ENCODE data around the gene TPD52L1. TPM values are rescaled to one million over a fixed set of nuclear protein-coding genes. Genes with fewer than 3 reads are reported as not detected.
A peak's percentile ranks its signal among the peaks of the same experiment; 100 is the strongest.

Gene TPD52L1
- total and polyA plus RNA-seq, 10 of the 15 experiments (the other 5 are each of a cell fraction or from before 2014, with no cell fraction given) = 0.03 to 2.6 (median 0.16) TPM; not detected in 3

- CTCF ChIA-PET = interaction anchor here (0.6 to 2.2 kb wide), 12 partner anchors 9 to 672 kb away, joined by 3 to 16 read pairs (median 4); no protein-coding TSS in a partner anchor
- no peak for FAIRE-seq
- RAD21 ChIA-PET (ENCODE audit: unreplicated experiment) = interaction anchor here (0.6 to 1.5 kb wide), 5 partner anchors 9 to 492 kb away, joined by 3 to 5 read pairs (median 3); no protein-coding TSS in a partner anchor
- no TSS peak for BruUV-seq (replicated peaks)
- Histone ChIP-seq H3K4me3 (peak within 1 kb of the TSS; percentile 74), H3K36me3 (ENCODE audit: control insufficient read depth in 2 of 2, insufficient read depth in 2 of 2, low read length in 1 of 2) (peaks cover under 1 to 9% of the 10 kb centered on the region in 2 experiments; a peak in 2 of 4 replicates), H2AFZ (ENCODE audit: control insufficient read depth, low read depth, low read length) (peak within 1 kb of the TSS; percentile 90), H3K79me2 (ENCODE audit: control insufficient read depth, insufficient read depth, low read length) (peaks cover 23% of the 10 kb centered on the region), H3K4me2 (ENCODE audit: control insufficient read depth, insufficient read depth) (peak within 1 kb of the TSS; percentile 58), H3K4me1 (ENCODE audit: control insufficient read depth, insufficient read depth, low read length) (no peaks in the 10 kb centered on the region), H3K9me3 (replicated peaks; ENCODE audit: control insufficient read depth, insufficient read depth, low read length) (no peaks in the 10 kb centered on the region), H3K27me3 (replicated peaks in 1 of 2; ENCODE audit: control insufficient read depth in 2 of 2, insufficient read depth in 2 of 2, low read length in 1 of 2) (peaks cover 0 to 3% of the 10 kb centered on the region in 2 experiments; a peak in 1 of 4 replicates), H3K27ac (ENCODE audit: control insufficient read depth, insufficient read depth) (peak within 1 kb of the TSS; percentile 82), H3K9ac (ENCODE audit: control insufficient read depth, insufficient read depth, low read length) (peak within 1 kb of the TSS; percentile 85), H4K20me1 (ENCODE audit: control insufficient read depth, insufficient read depth) (no peaks in the 10 kb centered on the region)
- SMC1A ChIA-PET (ENCODE audit: uncharacterized antibody, unreplicated experiment) = interaction anchor here (0.9 to 2.5 kb wide), 9 partner anchors 9 to 452 kb away, joined by 3 to 9 read pairs (median 5); no protein-coding TSS in a partner anchor
- in situ Hi-C loops (cut with MboI) = no loop called here
- DNase-seq (ENCODE audit: low read depth, low spot score) = no peak
- WGBS (ENCODE audit: insufficient coverage, insufficient replicate concordance, low lambda C conversion rate, missing lambda C conversion rate) = 7% methylated on average over 66 of the region's 67 CpGs
- POLR2A ChIA-PET = interaction anchor here (0.6 to 1.1 kb wide), 5 partner anchors 12 to 1189 kb away, joined by 3 to 8 read pairs (median 4); partner anchors contain the start of gene NCOA7
- ATAC-seq = peak; percentile 88
- intact Hi-C loops (cut with micrococcal nuclease; ENCODE audit: unreplicated experiment) = loop anchor here (10.0 kb wide), 1 partner anchor 427 kb away; no protein-coding TSS in a partner anchor
- TF ChIP-seq EED (IDR thresholded peaks at IDR 0.05; ENCODE audit: low read depth) (0 out of 2 replicates have a peak, but pooled peaks have one; percentile 18), EGR1 (IDR thresholded peaks at IDR 0.05; ENCODE audit: borderline replicate concordance in 1 of 2, low read depth in 2 of 2, low read length in 2 of 2) (peak in 1 of 2 experiments; percentile 52; a peak in 1 of 3 replicates), YY1 (IDR thresholded peaks at IDR 0.05; ENCODE audit: low read depth, low read length) (peak; percentile 68), HDGF (IDR thresholded peaks at IDR 0.05) (peak; percentile 94), MXI1 (IDR thresholded peaks at IDR 0.05; ENCODE audit: low read depth, low read length) (0 out of 2 replicates have a peak, but pooled peaks have one; percentile 12), MEF2A (IDR thresholded peaks at IDR 0.05; ENCODE audit: insufficient read depth, low read depth, low read length) (0 out of 2 replicates have a peak, but pooled peaks have one; percentile 1), LARP7 (IDR thresholded peaks at IDR 0.05) (peak; percentile 97), TAF1 (IDR thresholded peaks at IDR 0.05; ENCODE audit: borderline replicate concordance, low read depth, low read length) (peak; percentile 62; the same call in 1 of the 2 replicates), FOS (IDR thresholded peaks at IDR 0.05; ENCODE audit: borderline replicate concordance, extremely low read depth, insufficient read length) (no peak), ATF7 (IDR thresholded peaks at IDR 0.05; ENCODE audit: low read depth) (peak; percentile 63), SPI1 (IDR thresholded peaks at IDR 0.05; ENCODE audit: borderline replicate concordance, insufficient read depth, low read depth, low read length) (peak; percentile 62; the same call in 1 of the 2 replicates), E4F1 (IDR thresholded peaks at IDR 0.05; ENCODE audit: borderline replicate concordance, partially characterized antibody) (peak; percentile 50), RFX5 (IDR thresholded peaks at IDR 0.05; ENCODE audit: low read depth, low read length) (no peak), USF2 (IDR thresholded peaks at IDR 0.05; ENCODE audit: borderline replicate concordance, low read depth, low read length) (no peak), PKNOX1 (IDR thresholded peaks at IDR 0.05) (0 out of 2 replicates have a peak, but pooled peaks have one; percentile 18)
Measured at GRCh38 chr6:125301435-125302391, 148.1 kb downstream of the TPD52L1 start, which contains the start of gene HDDC2. HDDC2 (minus strand) TSS chr6:125301967; CDS start chr6:125301932, 35 bp downstream.

Measured in GM12878 (cell line).